ENCODE results near the gene LRIG1. TPM values are rescaled to one million over a fixed set of nuclear protein-coding genes. Genes with fewer than 3 reads are reported as not detected.
A peak's percentile ranks its signal among the peaks of the same experiment; 100 is the strongest.

The LRIG1 gene
- total RNA-seq, 1 donor from 2014 or later = 10.9 TPM

DNA sequence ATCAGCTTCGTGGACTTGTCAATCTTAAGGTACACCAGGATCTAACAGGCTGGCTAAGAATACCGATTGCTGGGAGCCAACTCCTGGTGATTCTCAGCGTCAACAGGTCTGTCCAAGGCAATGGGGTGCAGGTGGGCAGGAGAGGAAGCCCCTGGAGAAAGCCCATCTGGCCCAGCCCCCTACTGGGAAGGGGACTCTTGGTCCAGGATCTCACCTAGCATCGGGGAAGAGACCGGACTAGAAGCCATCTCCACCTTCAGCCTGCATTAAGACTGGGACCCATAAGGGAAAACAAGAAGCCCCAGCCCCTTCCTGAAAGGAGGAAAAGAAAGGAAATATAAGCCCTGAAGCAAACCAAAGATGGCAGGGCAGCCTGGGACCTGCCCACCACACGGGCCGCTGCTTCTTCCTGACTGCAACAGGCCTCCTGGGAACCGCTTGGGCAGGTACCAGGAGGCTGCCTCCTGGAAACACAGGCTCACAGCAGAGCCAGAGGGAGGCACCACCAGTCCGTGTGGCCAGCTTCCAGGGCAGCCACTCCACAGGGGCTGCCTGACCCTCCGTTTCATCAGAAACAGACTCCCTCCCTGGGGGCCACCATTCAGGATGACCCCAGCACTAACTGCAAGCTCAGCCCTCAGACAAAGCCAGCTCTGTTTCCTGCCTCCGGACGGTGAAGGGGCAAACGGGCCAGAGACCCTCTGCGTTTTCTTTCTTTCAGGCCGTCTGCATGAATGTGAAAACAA lies 100.2 kb downstream of the LRIG1 start:
- no peak for ATAC-seq

DNA sequence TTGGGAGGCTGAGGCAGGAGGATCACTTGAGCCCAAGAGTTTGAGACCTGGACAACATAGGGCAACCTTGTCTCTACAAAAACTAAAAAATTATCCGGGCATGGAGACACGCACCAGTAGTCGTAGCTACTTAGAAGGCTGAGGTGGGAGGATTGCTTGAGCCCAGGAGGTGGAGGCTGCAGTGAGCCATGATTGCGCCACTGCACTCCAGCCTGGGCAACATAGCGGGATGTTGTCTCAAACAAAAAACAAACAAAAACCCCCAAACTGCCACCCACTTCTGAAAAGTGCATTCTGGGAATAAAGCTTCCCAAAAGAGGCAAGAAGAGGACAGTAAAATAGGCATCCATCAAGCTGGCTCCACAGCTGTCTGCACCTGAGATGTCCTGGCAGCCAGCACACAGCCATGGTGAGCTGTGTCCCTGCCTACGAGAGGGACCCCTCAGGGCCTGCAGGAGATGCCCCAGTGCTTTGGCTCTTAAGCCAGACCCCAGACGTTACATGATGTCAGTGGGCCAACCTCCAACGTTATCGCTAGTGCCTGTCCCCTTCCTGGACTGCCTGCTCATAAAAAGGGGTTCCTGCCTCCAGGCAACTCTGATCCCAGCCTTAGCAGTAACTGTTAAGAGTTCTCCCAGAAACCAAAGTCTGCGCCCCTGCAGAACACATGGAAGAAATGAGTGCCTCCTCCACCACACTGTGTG lies 101.1 kb downstream of the LRIG1 start:
- ATAC-seq = no peak

DNA sequence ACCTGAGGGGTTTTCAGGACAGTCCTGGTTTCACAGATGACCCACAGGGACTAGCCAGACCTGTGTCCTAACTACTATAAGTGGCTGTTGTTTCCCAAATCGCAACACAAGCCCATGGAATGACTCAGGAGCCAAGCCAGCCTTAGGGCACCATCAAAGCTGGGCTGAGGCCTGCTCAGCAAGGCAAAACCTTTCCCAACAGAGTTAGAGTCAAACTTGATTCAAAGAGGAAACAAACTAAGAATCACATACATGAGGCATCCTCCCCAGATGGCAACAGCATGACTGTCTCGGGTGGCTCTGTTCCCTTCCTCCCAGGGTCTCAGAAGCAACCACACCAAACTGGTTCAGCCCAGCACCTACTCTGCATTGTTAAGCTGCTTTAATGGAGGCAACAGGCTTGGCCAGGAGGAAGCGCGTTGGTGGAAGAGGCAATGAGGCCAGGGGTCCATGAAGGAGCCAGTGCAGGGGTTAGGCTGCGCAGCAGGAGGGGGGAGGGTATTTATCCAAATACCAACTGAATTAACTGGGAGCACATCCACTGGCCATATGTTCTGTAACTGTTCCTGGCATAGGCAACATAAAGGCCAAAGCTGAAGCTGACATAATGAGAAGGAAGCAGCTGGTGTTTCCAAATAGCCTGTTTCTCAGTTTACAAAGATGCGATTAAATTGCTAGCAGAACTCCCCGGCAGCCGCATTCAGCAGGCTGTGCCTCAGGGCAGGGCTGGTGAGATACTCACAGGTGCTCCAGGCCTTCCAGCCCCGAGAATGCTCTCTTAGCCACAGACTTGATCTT lies 102.4 kb downstream of the LRIG1 start:
- ATAC-seq = peak; percentile 58

DNA sequence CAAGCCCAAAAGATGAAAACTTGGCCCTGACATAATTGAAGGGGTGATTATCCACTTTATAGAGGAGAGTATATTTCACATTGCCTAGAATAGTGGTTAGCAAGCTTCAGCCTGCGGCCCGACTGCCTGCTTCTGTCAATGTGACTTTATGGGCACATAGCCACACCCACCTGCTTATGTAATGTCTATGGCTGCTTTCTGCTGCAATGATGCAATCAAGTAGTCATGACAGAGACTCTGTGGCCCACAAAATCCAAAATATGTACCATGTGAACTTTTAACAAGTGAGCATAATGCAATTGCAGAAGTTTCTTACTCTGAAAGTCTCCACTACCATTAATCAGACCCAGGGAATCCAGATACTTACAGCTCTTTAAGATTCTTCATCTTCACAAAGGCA lies 103.1 kb downstream of the LRIG1 start:
- peak; percentile 56 for ATAC-seq

- no peak for ATAC-seq
Measured at GRCh38 chr3:66396888-66397287, 103.9 kb downstream of the LRIG1 start.

GRCh38 chr3:66396161-66396760 lies 104.6 kb downstream of the LRIG1 start:
- no peak for ATAC-seq

- no peak for ATAC-seq
Measured at GRCh38 chr3:66395635-66396034, 105.2 kb downstream of the LRIG1 start.

DNA sequence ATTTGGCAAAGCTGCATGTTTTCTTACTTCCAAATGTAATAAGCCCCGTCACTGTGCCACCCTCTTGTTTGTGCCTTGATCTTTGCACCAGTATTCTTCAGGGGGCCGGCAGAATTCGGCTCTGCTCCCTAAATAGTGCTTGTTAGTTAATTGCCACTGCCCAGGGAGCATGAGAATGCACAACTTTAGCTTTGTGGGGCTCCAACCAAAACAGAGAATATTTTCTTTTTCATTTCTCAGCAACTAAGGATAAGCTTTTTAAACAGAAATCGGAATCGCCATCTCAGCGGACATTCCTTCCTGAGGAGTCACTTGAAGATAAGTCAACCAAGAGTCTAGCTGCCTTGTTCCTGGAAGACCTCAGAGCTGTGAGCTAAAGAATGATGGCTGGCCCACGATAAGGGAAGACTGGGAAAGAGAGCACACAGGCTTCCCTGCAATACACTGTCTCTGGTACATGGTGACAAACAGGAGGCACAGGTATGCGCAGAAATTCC lies 106.0 kb downstream of the LRIG1 start:
- ATAC-seq = no peak

GRCh38 chr3:66394019-66394752 lies 106.6 kb downstream of the LRIG1 start:
- peak; percentile 21 for ATAC-seq

- ATAC-seq = no peak
Measured at GRCh38 chr3:66393333-66394005, 107.4 kb downstream of the LRIG1 start.

DNA sequence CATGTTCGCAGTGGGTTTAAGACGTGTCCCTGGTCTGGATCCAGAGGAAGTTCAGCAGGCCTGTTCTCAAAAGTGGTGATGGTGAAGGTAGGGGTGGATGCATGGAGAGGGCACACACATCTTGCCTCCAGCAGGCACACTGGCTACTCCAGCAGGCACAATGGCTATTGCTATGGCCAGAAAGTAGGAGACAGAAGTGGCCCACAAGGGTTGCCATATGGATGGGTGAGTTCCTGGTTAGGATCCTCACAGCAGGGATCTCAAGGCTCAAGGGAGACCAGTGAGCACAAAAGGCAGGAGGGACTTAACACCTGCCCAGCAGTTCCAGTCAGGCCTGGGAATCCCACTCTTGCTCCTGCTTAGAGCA lies 107.9 kb downstream of the LRIG1 start:
- no peak for ATAC-seq

DNA sequence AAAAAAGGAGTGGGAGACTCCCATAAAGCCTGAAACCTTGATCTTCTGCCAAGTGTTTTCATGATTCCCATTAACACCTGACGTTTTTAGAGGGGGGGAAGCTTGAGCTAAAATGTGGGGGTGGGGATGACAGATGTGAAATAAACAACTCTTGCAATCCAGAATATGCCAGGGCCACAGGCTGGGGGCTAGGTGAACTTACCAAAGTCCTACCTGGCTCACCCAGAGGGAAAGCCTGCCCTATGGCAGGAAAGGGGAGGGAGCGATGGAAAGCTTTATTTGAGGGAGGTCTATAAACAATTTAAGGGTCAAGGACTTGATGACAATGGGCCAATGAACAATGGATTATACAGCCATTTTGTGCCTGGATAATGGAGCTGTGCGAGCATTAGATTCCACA lies 108.3 kb downstream of the LRIG1 start:
- no peak for ATAC-seq

- ATAC-seq = no peak
Measured at GRCh38 chr3:66390013-66390412, 110.8 kb downstream of the LRIG1 start.

GRCh38 chr3:66386925-66387650 lies 113.7 kb downstream of the LRIG1 start:
- ATAC-seq = no peak

DNA sequence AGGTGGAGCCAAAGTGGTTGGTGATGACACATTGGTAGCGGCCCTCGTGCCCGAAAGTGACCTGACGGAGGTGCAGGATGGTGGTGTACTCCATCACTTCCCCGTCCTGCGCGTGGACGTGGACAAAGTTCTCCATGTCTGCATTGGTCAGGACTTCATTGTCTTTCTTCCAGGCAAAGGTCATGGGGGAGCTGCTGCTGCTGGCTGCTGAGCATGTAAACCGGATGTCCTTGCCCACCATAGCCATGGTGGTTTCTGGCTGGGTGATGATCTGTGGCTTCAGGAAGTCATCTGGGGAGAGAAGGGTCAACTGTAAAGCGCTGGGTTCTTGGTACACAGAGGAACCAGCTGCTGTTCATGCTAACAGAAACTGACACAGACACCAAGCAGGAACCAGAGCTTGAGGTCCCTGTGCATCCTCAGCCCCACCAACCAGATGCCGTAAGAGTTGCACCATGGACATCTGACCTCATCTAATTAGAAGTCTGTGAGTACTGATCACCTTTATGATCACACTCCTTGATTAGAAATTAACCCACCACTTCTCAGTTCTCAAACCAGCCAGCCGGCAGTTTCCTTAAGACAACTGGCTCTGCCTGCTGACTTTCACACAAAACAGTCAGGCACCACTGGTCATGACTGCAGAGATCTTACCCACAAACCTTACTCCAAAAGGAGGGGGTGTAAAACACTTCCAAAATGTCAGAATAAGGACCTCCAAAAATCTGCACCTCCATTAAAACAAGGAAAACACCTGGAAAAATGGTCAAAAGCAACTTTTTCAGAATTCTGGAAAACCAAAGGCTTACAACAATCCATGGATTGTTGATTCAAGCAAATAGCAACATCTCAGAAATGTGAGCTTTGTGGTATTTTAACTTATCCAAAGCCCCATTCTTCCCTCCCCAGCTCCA lies 114.6 kb downstream of the LRIG1 start:
- no peak for ATAC-seq

GRCh38 chr3:66385066-66385465 lies 115.8 kb downstream of the LRIG1 start:
- ATAC-seq = no peak

DNA sequence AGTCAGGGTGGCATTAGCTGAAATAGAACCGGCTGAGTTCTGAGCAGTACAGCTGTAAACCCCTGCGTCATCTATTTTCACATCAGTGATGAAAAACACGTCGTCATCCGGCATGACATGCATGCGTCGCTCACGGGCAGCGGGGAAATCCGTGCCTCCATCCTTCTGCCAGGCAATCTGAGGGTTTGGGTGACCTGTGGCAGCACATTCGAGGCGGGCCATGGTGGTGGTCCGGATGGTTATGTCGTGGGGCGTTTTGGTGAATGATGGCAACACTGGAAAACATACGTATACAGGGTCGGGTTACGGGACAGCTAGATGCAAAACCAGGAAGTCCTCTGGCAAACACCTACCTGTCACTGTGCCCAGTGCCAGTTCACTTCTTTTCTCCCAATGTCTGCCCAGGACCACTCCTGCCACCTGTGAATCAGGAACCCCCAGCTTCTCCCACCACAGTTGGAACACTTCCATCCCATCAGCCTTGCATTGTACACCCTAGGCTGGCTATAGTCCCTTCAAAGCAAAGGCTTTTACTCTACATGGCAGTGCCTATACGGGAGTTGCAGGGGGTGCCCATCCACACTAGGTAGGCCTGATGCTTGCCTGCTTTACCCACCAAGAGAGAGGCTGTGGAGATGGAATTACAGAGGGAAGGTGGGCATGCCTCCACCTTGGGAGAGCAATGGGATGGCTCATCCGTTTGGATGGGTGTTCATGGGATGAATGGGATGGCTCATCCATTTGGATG lies 116.7 kb downstream of the LRIG1 start:
- ATAC-seq = no peak

GRCh38 chr3:66383023-66383422 lies 117.8 kb downstream of the LRIG1 start:
- peak; percentile 18 for ATAC-seq

- ATAC-seq = no peak
Measured at GRCh38 chr3:66382142-66382541, 118.7 kb downstream of the LRIG1 start.
